ENCODE data around the gene UMAD1. TPM values are rescaled to one million over a fixed set of nuclear protein-coding genes. Genes with fewer than 3 reads are reported as not detected.

The UMAD1 gene
- polyA plus RNA-seq, 1 donor: 19.2 TPM

DNA sequence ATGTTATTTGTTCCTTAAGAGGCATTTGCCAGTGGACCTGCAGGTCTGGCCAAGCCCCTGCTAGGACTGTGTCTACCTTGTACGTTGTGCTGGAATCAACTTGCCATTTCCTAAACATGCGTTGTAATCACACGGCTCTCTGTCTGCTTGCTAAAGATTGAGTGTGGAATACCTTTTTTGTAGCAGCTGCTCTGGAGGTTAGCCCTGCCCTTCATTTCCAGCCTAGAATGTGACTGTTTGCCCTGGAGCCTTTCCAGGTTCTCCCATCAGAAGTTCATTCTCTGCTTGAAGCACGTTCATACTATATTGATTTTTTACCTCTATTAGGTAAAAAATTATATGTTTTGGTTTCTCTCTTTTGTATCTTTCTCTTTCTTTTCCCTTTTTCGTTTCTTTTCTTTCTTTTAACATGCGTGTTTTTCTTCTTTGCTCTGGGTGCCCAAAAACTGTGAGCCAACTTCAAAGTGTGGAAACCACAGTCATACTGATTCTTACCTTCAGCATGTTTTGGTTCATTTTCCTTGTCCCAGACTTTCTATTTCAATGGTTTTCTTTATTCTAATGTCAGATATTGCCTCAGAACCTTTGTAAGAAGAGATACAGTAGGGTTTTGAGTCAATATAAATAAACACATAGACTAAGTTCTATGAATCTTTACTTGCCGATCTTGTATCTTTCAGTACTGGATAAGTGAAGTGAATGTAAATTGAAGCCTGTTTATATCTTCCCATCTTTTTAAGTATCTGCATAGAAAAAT, 189.7 kb downstream of the UMAD1 start:
- DNase-seq: no peak

- no peak for DNase-seq
These were observed 192.0 kb downstream of the UMAD1 start for GRCh38 chr7:7832518-7832917.

GRCh38 chr7:7834761-7835160, 194.2 kb downstream of the UMAD1 start:
- DNase-seq: no peak

DNA sequence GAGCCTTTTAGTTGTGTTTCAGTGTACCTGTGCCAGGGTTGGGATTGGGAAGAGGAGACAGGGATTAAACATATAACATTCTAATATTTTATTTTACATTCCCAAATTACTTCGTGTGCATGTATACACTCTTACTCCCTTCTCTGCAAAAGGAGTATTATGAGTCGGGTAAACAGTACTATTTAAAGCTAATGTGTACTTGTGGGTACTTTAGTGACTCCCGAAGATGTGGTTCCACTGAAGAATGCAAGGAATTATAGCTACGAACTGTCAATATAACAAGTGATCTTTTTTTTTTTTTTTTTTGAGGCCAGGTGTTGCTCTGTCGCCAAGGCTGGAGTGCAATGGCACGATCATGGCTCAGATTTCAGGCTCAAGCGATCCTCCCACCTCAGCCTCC, 200.5 kb downstream of the UMAD1 start:
- DNase-seq: no peak

DNA sequence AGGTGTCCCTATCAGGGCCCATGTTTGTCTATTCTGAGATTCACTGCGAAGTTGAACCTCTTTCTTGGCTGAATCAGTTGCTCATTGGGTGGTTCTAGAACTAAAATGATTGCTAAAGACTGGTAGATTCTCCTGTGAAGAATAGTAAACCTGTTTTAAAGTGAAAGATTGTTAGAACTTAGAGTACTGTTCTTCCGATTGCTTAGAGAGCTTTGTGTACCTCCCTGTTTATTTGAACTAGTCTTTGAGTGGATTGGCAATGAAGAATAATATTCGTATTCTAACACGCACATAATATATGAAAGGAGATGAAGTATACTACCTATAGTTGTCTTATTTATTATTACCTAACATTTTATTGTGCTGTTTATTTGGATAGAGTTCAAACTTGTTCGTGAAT, 202.7 kb downstream of the UMAD1 start:
- DNase-seq: no peak

DNA sequence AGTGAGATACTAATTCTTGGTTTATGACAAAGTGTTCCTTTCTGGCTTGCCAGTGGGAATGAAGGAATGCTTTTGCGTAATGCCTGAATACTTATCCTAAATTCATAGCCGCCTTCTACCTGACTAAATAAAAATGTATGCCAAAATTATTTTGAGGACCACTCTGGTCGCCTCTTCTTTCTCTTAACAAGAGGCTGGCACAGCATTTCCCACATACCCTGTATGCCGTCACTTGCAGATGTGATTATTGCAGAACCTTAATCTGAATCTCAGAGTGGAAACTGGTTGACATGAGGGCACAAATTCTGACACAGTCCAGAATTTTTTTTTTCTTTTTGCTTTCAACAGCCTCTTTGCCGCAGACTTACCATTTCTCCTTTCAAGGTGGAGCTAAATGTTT, 203.4 kb downstream of the UMAD1 start:
- no peak for DNase-seq

DNA sequence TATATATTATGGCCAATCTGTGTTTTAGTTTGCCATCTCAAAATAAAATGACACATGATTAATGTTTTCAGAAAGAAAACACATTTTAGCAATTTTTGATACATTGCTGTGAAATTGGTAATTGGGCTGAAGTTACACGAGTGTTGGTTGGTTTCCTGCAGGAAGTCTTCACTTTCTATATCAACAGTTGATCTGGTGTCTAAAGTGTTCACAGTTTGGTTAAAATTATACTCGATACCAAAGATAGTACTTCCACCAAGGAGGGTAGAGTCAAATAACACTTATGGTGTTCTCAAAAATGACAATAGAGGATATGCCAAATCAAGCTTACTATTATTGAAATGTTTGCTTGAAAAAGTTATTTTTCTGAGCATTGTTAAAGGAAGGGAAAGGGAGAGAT, 207.7 kb downstream of the UMAD1 start:
- DNase-seq: no peak

- DNase-seq: no peak
These were observed 208.3 kb downstream of the UMAD1 start for GRCh38 chr7:7848892-7849291.

GRCh38 chr7:7850150-7850549, 209.6 kb downstream of the UMAD1 start:
- DNase-seq: no peak

GRCh38 chr7:7851381-7851780, 210.8 kb downstream of the UMAD1 start:
- DNase-seq: no peak

DNA sequence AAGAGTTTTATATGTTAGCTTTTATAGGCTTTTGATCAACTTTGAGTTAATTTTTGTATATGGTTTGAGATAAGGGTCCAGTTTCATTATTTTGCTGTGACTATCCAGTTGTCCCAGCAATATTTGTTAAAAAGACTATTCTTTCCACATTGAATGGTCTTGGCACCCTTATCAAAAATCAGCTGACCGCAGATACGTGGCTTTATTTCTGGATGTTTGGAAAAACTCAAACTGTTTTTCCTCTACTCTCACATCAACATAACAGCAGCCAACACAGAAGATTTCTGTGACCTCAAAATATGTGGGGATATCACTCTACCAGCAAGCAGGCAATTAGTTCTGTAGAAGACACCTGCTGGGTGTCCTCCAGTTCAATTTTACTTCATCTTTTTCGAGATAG, 211.4 kb downstream of the UMAD1 start:
- no peak for DNase-seq

- no peak for DNase-seq
These were observed 216.6 kb downstream of the UMAD1 start for GRCh38 chr7:7857143-7857583.

DNA sequence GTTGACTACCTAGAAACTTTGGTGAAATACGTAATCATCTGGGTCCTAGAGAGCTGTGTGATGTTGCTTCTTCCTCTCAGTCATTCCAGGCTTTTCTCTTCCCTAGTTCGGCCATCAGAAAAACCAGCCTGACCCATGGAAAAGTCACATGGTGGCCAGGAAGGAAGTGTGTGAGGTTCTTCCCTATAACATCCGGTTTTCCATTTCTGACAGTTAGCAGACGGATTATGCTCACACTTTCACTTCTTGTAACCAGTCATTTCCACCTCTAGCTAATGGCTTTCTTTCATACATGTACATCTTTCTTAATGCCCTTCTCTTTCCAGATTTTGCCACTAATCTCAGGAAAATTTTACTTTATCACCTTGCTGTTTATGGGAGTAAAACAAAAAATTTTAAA, 218.0 kb downstream of the UMAD1 start:
- no peak for DNase-seq

DNA sequence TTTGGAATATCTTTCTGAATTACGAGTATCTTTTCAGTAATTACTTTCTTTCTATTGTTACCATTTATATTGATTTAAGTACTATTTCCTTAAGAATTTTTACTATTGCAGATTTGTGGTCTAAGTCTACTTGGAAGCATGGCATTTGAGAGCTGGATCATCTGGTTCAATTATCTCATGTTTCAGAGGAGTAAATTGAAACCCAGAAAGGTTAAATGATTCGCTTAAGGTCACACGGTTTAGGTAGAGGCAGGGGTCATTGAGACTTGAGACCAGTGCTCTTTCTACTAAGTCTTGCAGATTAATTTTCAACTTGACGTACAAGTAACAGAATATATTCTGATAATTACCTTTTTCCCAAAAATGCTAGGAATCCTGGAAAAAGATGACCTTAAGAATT, 218.9 kb downstream of the UMAD1 start:
- no peak for DNase-seq

DNA sequence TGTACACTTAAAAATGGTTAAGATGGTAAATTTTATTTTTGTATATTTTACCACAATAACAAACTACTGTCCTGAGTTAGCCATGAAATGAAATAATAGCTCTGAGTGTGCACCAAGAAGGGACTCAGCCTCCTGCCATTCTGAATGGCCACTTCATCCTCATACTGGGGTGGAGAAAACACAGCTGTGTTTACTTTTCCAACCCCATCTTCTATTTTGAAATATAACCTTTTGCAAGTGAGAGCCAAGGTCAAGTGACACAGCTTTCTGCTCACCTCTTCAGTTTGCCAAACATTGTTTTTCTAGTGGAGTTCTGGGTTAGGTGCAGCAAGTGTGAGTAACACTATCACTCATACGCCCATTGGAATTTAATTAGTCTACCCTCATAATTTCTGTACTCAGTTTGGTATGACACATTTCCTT, 220.7 kb downstream of the UMAD1 start:
- peak; percentile 32 for DNase-seq

- no peak for DNase-seq
These were observed 221.8 kb downstream of the UMAD1 start for GRCh38 chr7:7862393-7862792.

DNA sequence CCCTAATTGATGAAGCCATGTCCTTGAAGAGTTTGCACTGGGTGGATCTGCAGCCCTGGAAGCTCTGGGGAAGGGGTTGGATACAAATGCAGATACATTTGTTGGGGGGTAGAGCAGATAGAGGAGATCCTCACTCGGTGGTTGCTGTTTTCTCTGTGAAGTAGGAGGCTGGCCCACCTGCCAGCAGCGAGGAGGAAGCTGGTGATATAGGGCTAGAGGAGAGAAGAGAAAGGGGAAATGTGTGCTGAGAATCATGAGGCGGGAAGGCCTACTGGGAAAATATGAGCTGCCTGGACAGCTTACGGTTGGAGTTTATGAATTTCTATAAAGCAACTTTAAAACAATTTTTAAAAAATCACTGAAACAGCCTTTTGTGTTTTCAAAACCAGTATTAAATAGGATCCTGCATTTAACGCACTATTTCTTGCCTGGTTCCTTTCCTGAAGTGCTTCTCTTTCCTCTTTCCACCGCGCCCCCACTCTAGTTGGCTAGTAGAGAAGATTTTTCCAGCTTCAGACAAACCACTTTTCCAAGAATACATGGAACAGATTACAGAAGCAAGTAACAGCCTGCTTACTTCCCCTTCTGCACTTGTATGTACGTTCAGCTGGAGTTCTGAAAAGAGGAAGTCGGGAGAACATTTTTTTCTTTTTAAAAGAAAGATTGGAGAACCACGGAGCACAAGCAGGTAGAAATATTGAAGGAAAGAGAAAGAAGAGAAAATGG, 227.5 kb downstream of the UMAD1 start:
- DNase-seq: no peak

- DNase-seq: no peak
These were observed 228.0 kb downstream of the UMAD1 start for GRCh38 chr7:7868572-7868899.

GRCh38 chr7:7869036-7869435, 228.5 kb downstream of the UMAD1 start:
- no peak for DNase-seq

DNA sequence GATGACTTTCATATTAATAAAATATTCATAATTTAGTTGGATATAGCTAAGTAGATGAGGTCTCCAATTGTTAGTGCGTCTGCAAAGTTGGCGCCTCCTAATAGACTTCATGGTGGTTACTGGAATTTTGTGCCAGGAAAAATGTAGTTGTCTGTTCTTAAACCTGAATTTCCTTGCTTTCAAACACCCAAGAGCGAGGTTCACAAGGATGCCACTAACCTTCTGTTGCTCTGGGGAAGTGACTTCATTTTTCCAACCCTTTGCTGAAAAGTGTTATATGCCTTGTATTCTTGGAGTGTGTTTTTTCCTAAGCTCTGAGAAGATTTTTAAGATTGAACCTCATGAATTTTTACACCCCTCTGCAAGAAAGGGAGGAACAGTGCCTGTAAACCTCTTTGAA, 229.1 kb downstream of the UMAD1 start:
- no peak for DNase-seq

DNA sequence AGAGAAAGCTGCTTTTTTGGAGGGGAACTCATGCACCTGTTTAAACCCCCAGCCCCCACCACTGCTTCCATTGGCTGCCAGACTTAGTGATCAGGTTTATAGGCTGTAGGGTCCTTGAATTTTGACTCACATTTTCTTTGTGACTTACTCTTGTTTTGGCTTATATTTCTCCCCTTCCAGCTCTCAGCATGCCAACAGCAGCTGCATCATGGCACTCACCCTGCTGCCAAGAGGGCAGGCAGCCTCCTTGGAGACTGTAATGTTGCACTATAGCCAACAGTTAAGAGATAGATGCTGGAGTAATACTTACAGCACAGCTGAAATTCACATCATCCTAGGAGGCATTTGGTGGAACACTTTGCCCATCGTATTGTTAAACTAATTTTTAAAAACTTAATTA, 230.0 kb downstream of the UMAD1 start:
- DNase-seq: no peak

DNA sequence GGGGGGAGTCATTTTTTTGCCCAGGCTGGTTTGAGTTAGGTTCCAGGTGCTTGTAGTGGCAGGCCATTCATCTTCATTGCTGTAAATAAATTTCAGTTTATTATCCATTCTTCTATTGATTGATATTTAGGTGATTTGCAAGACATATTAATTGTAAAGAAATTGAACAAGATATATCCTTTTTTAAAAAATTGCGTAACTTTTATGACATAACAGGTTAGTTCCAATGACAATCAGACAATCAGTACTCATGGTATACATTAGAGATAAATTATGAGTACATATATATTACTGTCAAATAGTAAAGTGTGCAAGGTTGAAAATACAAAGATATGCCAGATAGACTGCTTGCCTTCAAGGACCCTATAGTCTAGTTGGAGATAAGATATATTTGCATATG, 235.9 kb downstream of the UMAD1 start:
- DNase-seq: no peak

- DNase-seq: no peak
These were observed 241.0 kb downstream of the UMAD1 start for GRCh38 chr7:7881581-7881980.

DNA sequence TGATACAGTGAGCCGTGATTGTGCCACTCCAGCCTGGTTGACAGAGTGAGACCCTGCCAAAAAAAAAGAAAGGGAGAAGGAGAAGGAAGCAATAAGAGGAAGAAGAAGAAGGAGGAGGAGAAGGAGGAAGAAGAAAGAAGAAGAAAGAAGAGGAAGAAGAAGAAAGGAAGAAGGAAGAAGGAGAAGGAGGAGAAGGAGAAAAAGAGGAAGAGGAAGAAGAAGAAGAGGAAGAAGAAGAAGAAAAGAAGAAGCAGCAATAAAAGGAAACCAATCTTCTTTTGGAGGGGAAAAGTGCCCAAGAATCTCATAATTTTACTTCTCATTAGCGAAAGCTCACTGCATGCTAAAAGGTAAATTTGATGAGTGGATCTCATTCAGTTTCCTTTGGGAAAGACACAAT, 242.3 kb downstream of the UMAD1 start:
- DNase-seq: no peak

Measured in left kidney (tissue), 2 donors.